ENCODE measurements around the gene SHROOM2. TPM values are rescaled to one million over a fixed set of nuclear protein-coding genes. Genes with fewer than 3 reads are reported as not detected.
A peak's percentile ranks its signal among the peaks of the same experiment; 100 is the strongest.

SHROOM2 gene
- total RNA-seq, 4 donors from 2014 or later, result 7.8 to 13.2 (median 11.2) TPM

GRCh38 chrX:9824554-9824953 is 38.3 kb downstream of the SHROOM2 start:
- H3K4me1 ChIP-seq, result peaks cover 0 to 6% (median 0%) of the 10 kb centered on the region in 3 donors
- H3K36me3 ChIP-seq, result no peaks in the 10 kb centered on the region
- no peak overlapping the region for H3K4me3 ChIP-seq
- no peak for TF ChIP-seq CTCF (IDR thresholded peaks at IDR 0.05)
- no peak for TF ChIP-seq POLR2A (IDR thresholded peaks at IDR 0.05)
- no peak for DNase-seq
- intact Hi-C loops (cut with DNase I), result no loop called here
- H3K27ac ChIP-seq, result no peak overlapping the region
- no peaks in the 10 kb centered on the region for H3K9me3 ChIP-seq
- H3K27me3 ChIP-seq, result no peaks in the 10 kb centered on the region
- WGBS, 2 donors, result 79 to 83% methylated on average over 1 to 8 of the region's 12 CpGs

GRCh38 chrX:9825129-9825790 is 39.0 kb downstream of the SHROOM2 start:
- H3K4me1 ChIP-seq, result peaks cover 0 to 6% (median 3%) of the 10 kb centered on the region in 3 donors
- no peak overlapping the region for H3K27ac ChIP-seq
- 57 to 65% methylated on average over 3 of the region's 6 CpGs for whole genome bisulfite sequencing, 2 donors
- no peak for TF ChIP-seq CTCF (IDR thresholded peaks at IDR 0.05)
- TF ChIP-seq POLR2A (IDR thresholded peaks at IDR 0.05), result no peak
- no peaks in the 10 kb centered on the region for H3K36me3 ChIP-seq
- intact Hi-C loops (cut with DNase I), result no loop called here
- H3K4me3 ChIP-seq, result no peak overlapping the region
- no peaks in the 10 kb centered on the region for H3K9me3 ChIP-seq
- no peaks in the 10 kb centered on the region for H3K27me3 ChIP-seq
- no peak for DNase-seq

GRCh38 chrX:9825966-9826365 is 39.7 kb downstream of the SHROOM2 start:
- no peak for TF ChIP-seq CTCF (IDR thresholded peaks at IDR 0.05)
- TF ChIP-seq POLR2A (IDR thresholded peaks at IDR 0.05), result no peak
- Histone ChIP-seq H3K4me1 (peaks cover 0 to 6% (median 3%) of the 10 kb centered on the region in 3 donors), H3K36me3 (no peaks in the 10 kb centered on the region), H3K9me3 (no peaks in the 10 kb centered on the region), H3K4me3 (no peak overlapping the region), H3K27ac (no peak overlapping the region), H3K27me3 (no peaks in the 10 kb centered on the region)
- WGBS, 2 donors, result 80% methylated on average over 8 of the region's 8 CpGs; no CpG with 5 or more reads in 1 of the 2 donors
- DNase-seq, result no peak
- intact Hi-C loops (cut with DNase I), result no loop called here

- TF ChIP-seq CTCF (IDR thresholded peaks at IDR 0.05) (no peak), POLR2A (IDR thresholded peaks at IDR 0.05) (no peak)
- 37 to 68% methylated on average over 7 to 12 of the region's 14 CpGs for WGBS, 2 donors
These were observed 43.4 kb downstream of the SHROOM2 start for GRCh38 chrX:9829308-9830267.

GRCh38 chrX:9832811-9833210 is 46.6 kb downstream of the SHROOM2 start:
- intact Hi-C loops (cut with DNase I), result no loop called here
- no peak overlapping the region for H3K27ac ChIP-seq

More at GRCh38 chrX:9829308-9830267, 43.4 kb downstream of the SHROOM2 start:
- intact Hi-C loops (cut with DNase I), result no loop called here
- no peaks in the 10 kb centered on the region for H3K9me3 ChIP-seq
- H3K27ac ChIP-seq, result peak overlapping the region in 3 of 4 donors; percentile 34 to 45 (median 36)
- H3K4me3 ChIP-seq, result no peak overlapping the region
- H3K4me1 ChIP-seq, result peaks cover 0 to 6% (median 3%) of the 10 kb centered on the region in 3 donors
- H3K27me3 ChIP-seq, result no peaks in the 10 kb centered on the region
- H3K36me3 ChIP-seq, result no peaks in the 10 kb centered on the region
- DNase-seq, result no peak

More at GRCh38 chrX:9832811-9833210, 46.6 kb downstream of the SHROOM2 start:
- DNase-seq, result no peak
- Histone ChIP-seq H3K4me3 (no peak overlapping the region), H3K9me3 (no peaks in the 10 kb centered on the region), H3K36me3 (no peaks in the 10 kb centered on the region), H3K27me3 (no peaks in the 10 kb centered on the region), H3K4me1 (peaks cover 0 to 11% (median 3%) of the 10 kb centered on the region in 3 donors)
- 61 to 63% methylated on average over 1 to 6 of the region's 6 CpGs for WGBS, 2 donors
- TF ChIP-seq POLR2A (IDR thresholded peaks at IDR 0.05) (no peak), CTCF (IDR thresholded peaks at IDR 0.05) (no peak)

Measured in esophagus squamous epithelium (tissue), 5 donors.